Natural killer cell (primary cell): Measurements from ENCODE around the gene GALNT15. TPM values are rescaled to one million over a fixed set of nuclear protein-coding genes. Genes with fewer than 3 reads are reported as not detected.

Source experiments
- ATAC-seq, 3 donors: fragments of 150-1000 bp in 2 of 3; fragments of 200-7000 bp in 1 of 3; cut with Tn5 transposase; 1 replicate in 1 of 3; 2 replicates in 2 of 3; pipeline ENCODE4 v1.10.0; 2021; ENCODE audit warnings: mild to moderate bottlenecking in 2 of 3, moderate library complexity in 2 of 3
- DNase-seq, 2 donors: peaks; one replicate each; pipeline versions ENCODE4 v3.0.0 to v3.0.0-alpha.2; 2013 to 2021; ENCODE audit warnings: mixed read lengths in 1 of 2
- H3K27ac ChIP-seq: one replicate; pipeline ENCODE4 v1.5.1; 2013; ENCODE audit warnings: mild to moderate bottlenecking, low read length
- H3K27me3 ChIP-seq: one replicate; pipeline ENCODE4 v1.6.1; 2013; ENCODE audit warnings: low read length; ENCODE audit not compliant: control insufficient read depth, insufficient read depth
- H3K36me3 ChIP-seq: one replicate; pipeline ENCODE4 v1.6.1; 2013; ENCODE audit warnings: low read length; ENCODE audit not compliant: control insufficient read depth, insufficient read depth
- H3K4me1 ChIP-seq: one replicate; pipeline ENCODE4 v1.6.1; 2013; ENCODE audit warnings: low read length; ENCODE audit not compliant: control insufficient read depth, insufficient read depth
- H3K4me3 ChIP-seq: one replicate; pipeline ENCODE4 v1.5.1; 2013; ENCODE audit warnings: low read length
- H3K9me3 ChIP-seq: one replicate; pipeline ENCODE4 v1.6.1; 2013; ENCODE audit warnings: low read length; ENCODE audit not compliant: control insufficient read depth, insufficient read depth
- H3K27ac Mint-ChIP-seq, 2 donors: one replicate each; pipeline ENCODE4 v1.8.0; 2022; ENCODE audit warnings: mild to moderate bottlenecking in 2 of 2, mixed read lengths in 2 of 2, moderate library complexity in 1 of 2
- H3K27me3 Mint-ChIP-seq, 2 donors: one replicate each; pipeline ENCODE4 v1.8.0; 2022; ENCODE audit warnings: low read depth in 2 of 2, mixed read lengths in 2 of 2
- H3K36me3 Mint-ChIP-seq: one replicate; pipeline ENCODE4 v1.8.0; 2022; ENCODE audit warnings: mixed read lengths
- H3K4me1 Mint-ChIP-seq, 2 donors: one replicate each; pipeline ENCODE4 v1.8.0; 2022; ENCODE audit warnings: mixed read lengths in 2 of 2
- H3K4me3 Mint-ChIP-seq: one replicate; pipeline ENCODE4 v1.8.0; 2022; ENCODE audit warnings: mild to moderate bottlenecking, moderate library complexity, mixed read lengths
- H3K9me3 Mint-ChIP-seq, 2 donors: one replicate each; pipeline ENCODE4 v1.8.0; 2022; ENCODE audit warnings: mixed read lengths in 2 of 2
- CTCF ChIP-seq: fragments of 200-600 bp; IDR thresholded peaks from one replicate; pipeline ENCODE4 v1.8.0; 2022; ENCODE audit warnings: antibody characterized with exemption
- WGBS: methylation state at CpG from one replicate; pipeline ENCODE4 v1.1.7; 2013; ENCODE audit warnings: missing lambda C conversion rate; ENCODE audit not compliant: insufficient coverage; 5-methylcytosine and 5-hydroxymethylcytosine counted together
- intact Hi-C: fragments of 100-400 bp; cut with micrococcal nuclease; formaldehyde crosslinking; loops from one replicate; pipeline ENCODE4 v1.14.2; 2022
- total RNA-seq, 4 donors: library from RNA; stranded (reverse); fragments of 120-200 nt in 1 of 4; gene quantifications; one replicate each; pipeline versions ENCODE4 v1.2.3 to v1.2.4, GENCODE V29; 2013 to 2022

The GALNT15 gene
- total RNA-seq, 3 donors from 2014 or later (not counting 1 experiment from before 2014, with no cell fraction given): not detected

DNA sequence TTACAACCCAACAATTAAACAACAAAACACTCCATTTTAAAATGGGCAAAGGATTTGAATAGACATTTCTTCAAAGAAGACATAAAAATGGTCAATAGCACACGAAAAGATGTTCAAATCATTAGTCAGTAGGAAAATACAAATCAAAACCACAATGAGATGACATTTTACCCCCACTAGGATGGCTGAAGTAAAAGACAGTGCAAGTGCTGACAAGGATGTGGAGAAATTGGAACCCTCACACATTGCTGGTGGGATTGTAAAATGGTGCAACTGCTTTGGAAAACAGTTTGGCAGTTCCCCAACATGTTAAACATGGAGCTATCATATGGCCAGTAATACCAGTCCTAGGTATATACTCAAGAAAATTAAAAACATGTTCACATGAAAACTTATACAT is 11.6 kb downstream of the GALNT15 start:
- DNase-seq (no peak), ATAC-seq (no peak)
- Histone ChIP-seq H3K36me3 (no peaks in the 10 kb centered on the region), H3K4me1 (no peaks in the 10 kb centered on the region), H3K9me3 (no peaks in the 10 kb centered on the region), H3K4me3 (no peak overlapping the region), H3K27me3 (no peaks in the 10 kb centered on the region), H3K27ac (no peak overlapping the region)
- intact Hi-C loops: no loop called here
- Mint-ChIP-seq H3K27me3 (peaks cover 0 to 8% of the 10 kb centered on the region in 2 donors), H3K4me1 (peaks cover 8 to 9% of the 10 kb centered on the region in 2 donors), H3K4me3 (no peak overlapping the region), H3K36me3 (no peaks in the 10 kb centered on the region), H3K9me3 (no peaks in the 10 kb centered on the region), H3K27ac (no peak overlapping the region)
- WGBS: no CpG with 5 or more reads among the region's 1 CpG
- no peak for TF ChIP-seq CTCF

DNA sequence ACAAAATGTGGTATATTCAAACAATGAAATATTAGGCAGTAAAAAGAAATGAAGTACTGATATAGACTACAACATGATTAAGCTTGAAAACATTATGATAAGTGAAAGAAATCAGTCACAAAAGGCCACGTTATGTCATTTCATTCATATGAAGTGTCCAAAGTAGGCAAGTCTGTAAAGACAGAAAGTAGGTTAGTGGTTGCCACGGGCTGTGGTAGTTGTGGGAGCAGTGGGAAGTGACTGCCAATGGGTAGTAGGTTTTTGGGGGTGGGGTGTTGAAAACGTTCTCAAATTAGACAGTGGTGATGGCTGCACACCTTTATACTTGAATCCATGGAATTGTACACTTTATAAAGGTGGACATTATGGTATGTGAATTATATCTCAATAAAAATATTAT is 12.1 kb downstream of the GALNT15 start:
- intact Hi-C loops: no loop called here
- WGBS: 32% methylated on average over 2 of the region's 3 CpGs
- Mint-ChIP-seq H3K9me3 (no peaks in the 10 kb centered on the region), H3K27ac (no peak overlapping the region), H3K4me1 (peaks cover 8 to 9% of the 10 kb centered on the region in 2 donors), H3K4me3 (no peak overlapping the region), H3K36me3 (no peaks in the 10 kb centered on the region), H3K27me3 (peaks cover 0 to 8% of the 10 kb centered on the region in 2 donors)
- DNase-seq: no peak
- TF ChIP-seq CTCF: no peak
- no peak overlapping the region for H3K4me3 ChIP-seq
- H3K27me3 ChIP-seq: no peaks in the 10 kb centered on the region
- H3K27ac ChIP-seq: no peak overlapping the region
- H3K9me3 ChIP-seq: no peaks in the 10 kb centered on the region
- ATAC-seq: peak in 1 of 3 donors; percentile 58
- no peaks in the 10 kb centered on the region for H3K36me3 ChIP-seq
- H3K4me1 ChIP-seq: no peaks in the 10 kb centered on the region

GRCh38 chr3:16187213-16187790 is 12.8 kb downstream of the GALNT15 start:
- no peak for TF ChIP-seq CTCF
- Histone ChIP-seq H3K9me3 (no peaks in the 10 kb centered on the region), H3K27me3 (no peaks in the 10 kb centered on the region), H3K4me3 (no peak overlapping the region), H3K4me1 (no peaks in the 10 kb centered on the region), H3K27ac (no peak overlapping the region), H3K36me3 (no peaks in the 10 kb centered on the region)
- Mint-ChIP-seq H3K4me3 (no peak overlapping the region), H3K36me3 (no peaks in the 10 kb centered on the region), H3K27ac (no peak overlapping the region), H3K4me1 (peaks cover 8 to 9% of the 10 kb centered on the region in 2 donors), H3K9me3 (no peaks in the 10 kb centered on the region), H3K27me3 (peaks cover under 1 to 8% of the 10 kb centered on the region in 2 donors)
- 91% methylated on average over 5 of the region's 5 CpGs for WGBS
- no peak for DNase-seq
- no peak for ATAC-seq
- intact Hi-C loops: no loop called here

DNA sequence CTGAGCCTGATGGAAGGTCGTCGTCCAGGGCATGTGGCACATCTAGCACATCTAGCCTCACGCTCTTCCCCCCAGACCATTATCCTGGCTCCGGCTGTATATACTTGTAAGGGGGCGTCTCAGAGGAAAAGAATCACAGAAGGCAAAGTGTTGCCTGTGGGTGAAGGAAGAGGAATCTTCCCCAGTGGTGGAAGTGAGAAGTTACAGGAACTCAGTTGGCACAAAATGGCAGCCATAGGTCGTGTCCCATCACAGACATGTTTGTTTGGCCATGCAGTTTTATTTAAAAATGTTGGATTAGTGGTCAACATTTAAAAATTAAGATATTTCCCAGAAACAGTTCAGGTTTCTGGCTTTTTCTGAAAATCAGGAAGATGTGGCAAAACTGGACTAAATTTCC is 13.6 kb downstream of the GALNT15 start:
- intact Hi-C loops: no loop called here
- Mint-ChIP-seq H3K36me3 (no peaks in the 10 kb centered on the region), H3K9me3 (no peaks in the 10 kb centered on the region), H3K27ac (no peak overlapping the region), H3K4me1 (peaks cover 8 to 9% of the 10 kb centered on the region in 2 donors), H3K27me3 (peaks cover 2 to 8% of the 10 kb centered on the region in 2 donors), H3K4me3 (no peak overlapping the region)
- no peak for TF ChIP-seq CTCF
- ATAC-seq: no peak
- Histone ChIP-seq H3K36me3 (no peaks in the 10 kb centered on the region), H3K4me3 (no peak overlapping the region), H3K4me1 (no peaks in the 10 kb centered on the region), H3K9me3 (no peaks in the 10 kb centered on the region), H3K27me3 (no peaks in the 10 kb centered on the region), H3K27ac (no peak overlapping the region)
- 86% methylated on average over 3 of the region's 6 CpGs for WGBS
- no peak for DNase-seq
